Gastroesophageal sphincter (tissue), 3 donors: Measurements from ENCODE around the gene AKAP6.
A peak's percentile ranks its signal among the peaks of the same experiment; 100 is the strongest.

Experiments
- CTCF ChIP-seq, 4 experiments: fragments of 200-600 bp in 2 of 4; fragments of 450-650 bp in 2 of 4; sonication (generic) in 1 of 4; IDR thresholded peaks; one replicate each; pipeline ENCODE4 v1.5.1; 2017 to 2019; ENCODE audit warnings: antibody characterized with exemption in 4 of 4, mild to moderate bottlenecking in 2 of 4, moderate library complexity in 2 of 4
- EP300 ChIP-seq: sonication (generic); formaldehyde crosslinking; IDR thresholded peaks from one replicate; pipeline ENCODE4 v1.6.1; 2017; ENCODE audit warnings: antibody characterized with exemption, mild to moderate bottlenecking

GRCh38 chr14:32826404-32827082, 497.4 kb downstream of the AKAP6 start:
- peak in 1 of 4 experiments; percentile 14 for TF ChIP-seq CTCF (IDR thresholded peaks at IDR 0.05)
- TF ChIP-seq EP300: no peak
